Astrocyte (in vitro differentiated cells and primary cell): ENCODE measurements around the gene CYBA. TPM values are rescaled to one million over a fixed set of nuclear protein-coding genes. Genes with fewer than 3 reads are reported as not detected.

Experiments used
- DNase-seq: peaks from one replicate; pipeline ENCODE4 v3.0.0-alpha.2; 2010; ENCODE audit warnings: low read depth
- FAIRE-seq: peaks from 2 replicates; lab custom pipeline; 2011; peaks lifted over from hg19 to GRCh38; lab: Jason Lieb, UNC
- H2AFZ ChIP-seq: 2 replicates; pipeline ENCODE4 v1.6.0; 2012; ENCODE audit warnings: low read depth, low read length, inconsistent platforms
- H3K27ac ChIP-seq: 2 replicates; pipeline ENCODE4 v1.5.1; 2011; ENCODE audit warnings: low read depth, low read length, inconsistent platforms
- H3K27me3 ChIP-seq: 2 replicates; pipeline ENCODE4 v1.6.0; 2011; ENCODE audit warnings: low read length, inconsistent platforms; ENCODE audit not compliant: insufficient read depth
- H3K36me3 ChIP-seq: 2 replicates; pipeline ENCODE4 v1.5.1; 2011; ENCODE audit warnings: low read length, inconsistent platforms; ENCODE audit not compliant: insufficient read depth
- H3K4me1 ChIP-seq: 2 replicates; pipeline ENCODE4 v1.5.1; 2011; ENCODE audit warnings: low read length, inconsistent platforms; ENCODE audit not compliant: insufficient read depth
- H3K4me2 ChIP-seq: 2 replicates; pipeline ENCODE4 v1.6.0; 2012; ENCODE audit warnings: low read length, inconsistent platforms
- H3K4me3 ChIP-seq: 2 replicates; pipeline ENCODE4 v1.5.1; 2011; ENCODE audit warnings: low read depth, mild to moderate bottlenecking, low read length, inconsistent platforms; ENCODE audit not compliant: insufficient read depth
- H3K79me2 ChIP-seq: 2 replicates; pipeline ENCODE4 v1.6.0; 2012; ENCODE audit warnings: mild to moderate bottlenecking, low read length, inconsistent platforms; ENCODE audit not compliant: insufficient read depth
- H3K9ac ChIP-seq: 2 replicates; pipeline ENCODE4 v1.6.0; 2012; ENCODE audit warnings: mild to moderate bottlenecking, low read length, inconsistent platforms
- H3K9me3 ChIP-seq: 2 replicates; pipeline ENCODE4 v1.5.1; 2012; ENCODE audit warnings: low read depth, mild to moderate bottlenecking, low read length, inconsistent platforms; ENCODE audit not compliant: insufficient read depth
- H4K20me1 ChIP-seq: 2 replicates; pipeline ENCODE4 v1.6.0; 2012; ENCODE audit warnings: low read length, inconsistent platforms; ENCODE audit not compliant: insufficient read depth
- H3K27ac Mint-ChIP-seq: one replicate; pipeline ENCODE4 v1.8.0; 2021; ENCODE audit warnings: mild to moderate bottlenecking, mixed read lengths; ENCODE audit not compliant: unreplicated experiment
- H3K27me3 Mint-ChIP-seq: one replicate; pipeline ENCODE4 v1.8.0; 2021; ENCODE audit warnings: low read depth, mixed read lengths; ENCODE audit not compliant: unreplicated experiment
- H3K36me3 Mint-ChIP-seq: one replicate; pipeline ENCODE4 v1.8.0; 2021; ENCODE audit warnings: low read depth, mixed read lengths; ENCODE audit not compliant: unreplicated experiment
- H3K4me1 Mint-ChIP-seq: one replicate; pipeline ENCODE4 v1.8.0; 2021; ENCODE audit warnings: low read depth, mixed read lengths; ENCODE audit not compliant: unreplicated experiment
- H3K4me3 Mint-ChIP-seq: one replicate; pipeline ENCODE4 v1.8.0; 2021; ENCODE audit warnings: mild to moderate bottlenecking, moderate library complexity, mixed read lengths; ENCODE audit not compliant: unreplicated experiment
- H3K9me3 Mint-ChIP-seq: one replicate; pipeline ENCODE4 v1.8.0; 2021; ENCODE audit warnings: mild to moderate bottlenecking, mixed read lengths; ENCODE audit not compliant: unreplicated experiment
- CTCF ChIP-seq: IDR thresholded peaks from 2 replicates; pipeline ENCODE4 v1.5.1; 2011; ENCODE audit warnings: low read depth, mild to moderate bottlenecking, inconsistent platforms, low read length, moderate library complexity; ENCODE audit not compliant: insufficient read depth
- EZH2 ChIP-seq: IDR thresholded peaks from 2 replicates; pipeline ENCODE4 v1.6.1; 2012; ENCODE audit warnings: mild to moderate bottlenecking, low read length, inconsistent platforms; ENCODE audit not compliant: insufficient read depth
- total RNA-seq: library from RNA; stranded (reverse); gene quantifications from 2 replicates; pipeline ENCODE4 v1.2.1, GENCODE V29; 2021

CYBA gene
- total RNA-seq, 1 donor from 2014 or later, result 236 TPM

- no peak overlapping the region for H3K9ac ChIP-seq
- H3K9me3 Mint-ChIP-seq, result no peaks in the 10 kb centered on the region
- H3K79me2 ChIP-seq, result peaks cover 8% of the 10 kb centered on the region
- H3K36me3 ChIP-seq, result no peaks in the 10 kb centered on the region
- H3K4me3 Mint-ChIP-seq, result no peak overlapping the region
- H2AFZ ChIP-seq, result no peak overlapping the region
- TF ChIP-seq CTCF, result no peak
- TF ChIP-seq EZH2, result no peak
- H3K4me1 ChIP-seq, result peaks cover 12% of the 10 kb centered on the region
- no peaks in the 10 kb centered on the region for H3K9me3 ChIP-seq
- peaks cover 44% of the 10 kb centered on the region for H4K20me1 ChIP-seq
- no peak for DNase-seq
- H3K27ac Mint-ChIP-seq, result no peak overlapping the region
- H3K27me3 ChIP-seq, result no peaks in the 10 kb centered on the region
- H3K4me1 Mint-ChIP-seq, result no peaks in the 10 kb centered on the region
- no peak overlapping the region for H3K4me2 ChIP-seq
- H3K27me3 Mint-ChIP-seq, result no peaks in the 10 kb centered on the region
- no peak overlapping the region for H3K27ac ChIP-seq
- no peak for FAIRE-seq
- no peaks in the 10 kb centered on the region for H3K36me3 Mint-ChIP-seq
- no peak overlapping the region for H3K4me3 ChIP-seq
These were observed 3.7 kb upstream of the CYBA start for GRCh38 chr16:88654363-88655052.

- no peaks in the 10 kb centered on the region for H3K27me3 ChIP-seq
- Mint-ChIP-seq H3K27me3 (no peaks in the 10 kb centered on the region), H3K36me3 (peaks cover 2% of the 10 kb centered on the region), H3K4me1 (peaks cover 4% of the 10 kb centered on the region), H3K27ac (no peak overlapping the region), H3K9me3 (no peaks in the 10 kb centered on the region), H3K4me3 (no peak overlapping the region)
- no peak for FAIRE-seq
- peaks cover 43% of the 10 kb centered on the region for H4K20me1 ChIP-seq
- no peak overlapping the region for H3K27ac ChIP-seq
- H3K9me3 ChIP-seq, result no peaks in the 10 kb centered on the region
- H3K9ac ChIP-seq, result no peak overlapping the region
- peaks cover under 1% of the 10 kb centered on the region for H3K79me2 ChIP-seq
- H3K4me3 ChIP-seq, result no peak overlapping the region
- H3K4me2 ChIP-seq, result no peak overlapping the region
- TF ChIP-seq CTCF, result no peak
- TF ChIP-seq EZH2, result no peak
- H3K36me3 ChIP-seq, result no peaks in the 10 kb centered on the region
- H3K4me1 ChIP-seq, result peaks cover 12% of the 10 kb centered on the region
- no peak for DNase-seq
- no peak overlapping the region for H2AFZ ChIP-seq
These were observed 2.9 kb upstream of the CYBA start for GRCh38 chr16:88653596-88654362.
